ENCODE data around the gene HDAC10.

Gene HDAC10

GRCh38 chr22:50280708-50281383, 29.8 kb upstream of the HDAC10 start:
- 0 out of 2 replicates have a peak, but pooled peaks cover 5% of the 10 kb centered on the region for H3K4me1 ChIP-seq (ENCODE audit: low read length)
- H3K36me3 ChIP-seq (replicated peaks; ENCODE audit: low read depth, low read length): peaks cover 6% of the 10 kb centered on the region
- no peaks in the 10 kb centered on the region for H3K79me2 ChIP-seq (ENCODE audit: low read length)
- no peak overlapping the region for H3K9ac ChIP-seq (ENCODE audit: low read length)
- no peak overlapping the region for H2AFZ ChIP-seq (ENCODE audit: low read depth, low read length)
- H3K27ac ChIP-seq (ENCODE audit: low read length): no peak overlapping the region
- H3K27me3 ChIP-seq (ENCODE audit: low read depth, low read length): no peaks in the 10 kb centered on the region
- H3K9me3 ChIP-seq (ENCODE audit: insufficient read depth, low read length): no peaks in the 10 kb centered on the region
- H4K20me1 ChIP-seq (ENCODE audit: insufficient read depth, low read length): peaks cover 3% of the 10 kb centered on the region; the same call in 1 of the 2 replicates
- no peak overlapping the region for H3K4me2 ChIP-seq (ENCODE audit: low read length)
- no peak overlapping the region for H3K4me3 ChIP-seq (ENCODE audit: low read length)
- TF ChIP-seq EZH2phosphoT487 (IDR thresholded peaks at IDR 0.05; ENCODE audit: low read depth): no peak
- TF ChIP-seq, protein P1, sequence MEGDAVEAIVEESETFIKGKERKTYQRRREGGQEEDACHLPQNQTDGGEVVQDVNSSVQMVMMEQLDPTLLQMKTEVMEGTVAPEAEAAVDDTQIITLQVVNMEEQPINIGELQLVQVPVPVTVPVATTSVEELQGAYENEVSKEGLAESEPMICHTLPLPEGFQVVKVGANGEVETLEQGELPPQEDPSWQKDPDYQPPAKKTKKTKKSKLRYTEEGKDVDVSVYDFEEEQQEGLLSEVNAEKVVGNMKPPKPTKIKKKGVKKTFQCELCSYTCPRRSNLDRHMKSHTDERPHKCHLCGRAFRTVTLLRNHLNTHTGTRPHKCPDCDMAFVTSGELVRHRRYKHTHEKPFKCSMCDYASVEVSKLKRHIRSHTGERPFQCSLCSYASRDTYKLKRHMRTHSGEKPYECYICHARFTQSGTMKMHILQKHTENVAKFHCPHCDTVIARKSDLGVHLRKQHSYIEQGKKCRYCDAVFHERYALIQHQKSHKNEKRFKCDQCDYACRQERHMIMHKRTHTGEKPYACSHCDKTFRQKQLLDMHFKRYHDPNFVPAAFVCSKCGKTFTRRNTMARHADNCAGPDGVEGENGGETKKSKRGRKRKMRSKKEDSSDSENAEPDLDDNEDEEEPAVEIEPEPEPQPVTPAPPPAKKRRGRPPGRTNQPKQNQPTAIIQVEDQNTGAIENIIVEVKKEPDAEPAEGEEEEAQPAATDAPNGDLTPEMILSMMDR (IDR thresholded peaks at IDR 0.05; ENCODE audit: low read depth, low read length): no peak

GRCh38 chr22:50280022-50280707, 29.1 kb upstream of the HDAC10 start:
- Histone ChIP-seq H3K27me3 (ENCODE audit: low read depth, low read length) (no peaks in the 10 kb centered on the region), H3K4me2 (ENCODE audit: low read length) (no peak overlapping the region), H3K79me2 (ENCODE audit: low read length) (no peaks in the 10 kb centered on the region), H3K4me1 (ENCODE audit: low read length) (0 out of 2 replicates have a peak, but pooled peaks cover 5% of the 10 kb centered on the region), H3K36me3 (replicated peaks; ENCODE audit: low read depth, low read length) (peaks cover 11% of the 10 kb centered on the region), H2AFZ (ENCODE audit: low read depth, low read length) (no peak overlapping the region), H3K9ac (ENCODE audit: low read length) (no peak overlapping the region), H3K27ac (ENCODE audit: low read length) (no peak overlapping the region), H3K4me3 (ENCODE audit: low read length) (no peak overlapping the region), H4K20me1 (ENCODE audit: insufficient read depth, low read length) (peaks cover 6% of the 10 kb centered on the region; the same call in 1 of the 2 replicates), H3K9me3 (ENCODE audit: insufficient read depth, low read length) (no peaks in the 10 kb centered on the region)
- TF ChIP-seq, protein P1 (IDR thresholded peaks at IDR 0.05; ENCODE audit: low read depth, low read length): no peak
- no peak for TF ChIP-seq EZH2phosphoT487 (IDR thresholded peaks at IDR 0.05; ENCODE audit: low read depth)

DNA sequence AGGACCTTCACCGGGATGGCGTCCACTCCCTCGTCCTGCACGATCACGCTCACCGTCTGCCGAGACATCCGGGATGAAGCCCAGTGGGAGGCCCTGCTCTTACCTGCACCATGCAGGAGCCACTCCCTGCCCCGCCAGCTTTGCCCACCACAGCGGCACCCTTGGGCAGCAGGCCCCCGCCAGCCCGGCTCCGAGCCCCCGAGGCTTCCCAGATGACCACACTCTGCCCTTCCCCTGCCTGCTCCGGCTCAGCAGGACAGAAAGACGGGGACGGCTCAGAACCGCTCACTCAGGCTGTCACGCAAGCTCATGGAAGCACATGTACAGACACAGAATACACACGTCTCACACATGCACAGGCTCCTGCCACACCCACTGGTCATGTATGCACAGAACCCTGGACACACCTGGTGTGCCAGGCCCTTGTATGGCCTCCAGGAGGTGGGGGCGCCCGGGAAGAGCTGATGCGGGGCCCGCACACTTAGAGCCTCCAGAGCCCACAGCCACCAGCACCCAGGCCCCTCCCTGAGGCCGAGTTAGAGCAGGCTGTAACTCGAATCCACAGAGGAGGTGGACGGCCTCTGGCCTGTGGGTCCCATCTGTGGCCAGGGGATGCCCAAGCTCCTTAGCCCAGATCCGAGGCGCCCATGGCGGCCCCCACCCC, 28.0 kb upstream of the HDAC10 start:
- H3K9me3 ChIP-seq (ENCODE audit: insufficient read depth, low read length): no peaks in the 10 kb centered on the region
- no peaks in the 10 kb centered on the region for H3K27me3 ChIP-seq (ENCODE audit: low read depth, low read length)
- TF ChIP-seq, protein P1 (IDR thresholded peaks at IDR 0.05; ENCODE audit: low read depth, low read length): no peak
- TF ChIP-seq EZH2phosphoT487 (IDR thresholded peaks at IDR 0.05; ENCODE audit: low read depth): no peak
- 0 out of 2 replicates have a peak, but pooled peaks cover 5% of the 10 kb centered on the region for H3K4me1 ChIP-seq (ENCODE audit: low read length)
- no peak overlapping the region for H3K4me2 ChIP-seq (ENCODE audit: low read length)
- no peak overlapping the region for H3K4me3 ChIP-seq (ENCODE audit: low read length)
- peaks cover 6% of the 10 kb centered on the region; the same call in 1 of the 2 replicates for H4K20me1 ChIP-seq (ENCODE audit: insufficient read depth, low read length)
- H3K27ac ChIP-seq (ENCODE audit: low read length): no peak overlapping the region
- H3K9ac ChIP-seq (ENCODE audit: low read length): no peak overlapping the region
- H3K79me2 ChIP-seq (ENCODE audit: low read length): no peaks in the 10 kb centered on the region
- H3K36me3 ChIP-seq (replicated peaks; ENCODE audit: low read depth, low read length): peaks cover 13% of the 10 kb centered on the region
- H2AFZ ChIP-seq (ENCODE audit: low read depth, low read length): no peak overlapping the region

GRCh38 chr22:50278461-50278860, 27.4 kb upstream of the HDAC10 start:
- no peak for TF ChIP-seq EZH2phosphoT487 (IDR thresholded peaks at IDR 0.05; ENCODE audit: low read depth)
- TF ChIP-seq, protein P1 (IDR thresholded peaks at IDR 0.05; ENCODE audit: low read depth, low read length): no peak
- H3K4me1 ChIP-seq (ENCODE audit: low read length): 0 out of 2 replicates have a peak, but pooled peaks cover 5% of the 10 kb centered on the region
- peaks cover 13% of the 10 kb centered on the region for H3K36me3 ChIP-seq (replicated peaks; ENCODE audit: low read depth, low read length)
- H3K4me3 ChIP-seq (ENCODE audit: low read length): no peak overlapping the region
- peaks cover 6% of the 10 kb centered on the region; the same call in 1 of the 2 replicates for H4K20me1 ChIP-seq (ENCODE audit: insufficient read depth, low read length)
- H3K27ac ChIP-seq (ENCODE audit: low read length): no peak overlapping the region
- H3K9me3 ChIP-seq (ENCODE audit: insufficient read depth, low read length): no peaks in the 10 kb centered on the region
- no peak overlapping the region for H3K4me2 ChIP-seq (ENCODE audit: low read length)
- no peaks in the 10 kb centered on the region for H3K27me3 ChIP-seq (ENCODE audit: low read depth, low read length)
- no peak overlapping the region for H2AFZ ChIP-seq (ENCODE audit: low read depth, low read length)
- H3K79me2 ChIP-seq (ENCODE audit: low read length): no peaks in the 10 kb centered on the region
- no peak overlapping the region for H3K9ac ChIP-seq (ENCODE audit: low read length)

Measured in OCI-LY3 (cell line).